Measurements from ENCODE around the gene ADH4. TPM values are rescaled to one million over a fixed set of nuclear protein-coding genes. Genes with fewer than 3 reads are reported as not detected.
"Not testable (repeated sequence)": the region's sequence is repeated elsewhere in the genome, so short reads cannot be mapped to it uniquely, and the experiment has no call there.

Gene ADH4
- total and polyA plus RNA-seq, 3 donors from 2014 or later = 0.86 TPM; not detected in 2

DNA sequence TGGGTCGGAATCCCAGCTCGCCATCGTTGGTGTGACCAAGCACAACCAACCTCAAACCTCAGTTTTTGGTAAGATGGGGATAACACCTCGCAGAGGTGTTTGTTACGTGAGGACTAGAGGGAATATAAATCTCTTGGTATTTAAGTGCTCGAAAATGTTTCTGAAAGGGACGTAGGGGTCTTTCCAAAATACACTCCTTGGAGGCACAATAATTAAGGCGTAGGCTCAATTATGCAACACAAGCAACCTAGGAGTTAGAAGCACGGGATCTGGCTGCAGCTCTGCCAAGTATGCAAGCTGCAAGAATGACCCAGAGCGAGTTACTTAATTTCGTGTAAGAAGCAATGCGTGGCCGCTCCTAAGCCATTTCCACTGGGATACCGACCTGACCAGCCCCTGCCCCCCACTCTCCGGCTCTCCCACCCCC is 56.1 kb downstream of the ADH4 start:
- intact Hi-C loops (cut with DNase I; ENCODE audit: low total_unique reads) = no loop called here
- Histone ChIP-seq H3K9me3 (no peaks in the 10 kb centered on the region), H3K4me1 (peaks cover 12% of the 10 kb centered on the region), H3K27ac (peak overlapping the region; percentile 92 to 93), H3K36me3 (ENCODE audit: low read depth, missing control alignments) (no peaks in the 10 kb centered on the region), H3K4me3 (peak overlapping the region; percentile 76 to 93), H3K27me3 (no peaks in the 10 kb centered on the region)
- 1 to 3% methylated on average over 15 of the region's 15 CpGs for WGBS, 2 donors
- TF ChIP-seq POLR2A (IDR thresholded peaks at IDR 0.05) = no peak
- no peak for TF ChIP-seq CTCF (IDR thresholded peaks at IDR 0.05)
- DNase-seq = peak; percentile 87

DNA sequence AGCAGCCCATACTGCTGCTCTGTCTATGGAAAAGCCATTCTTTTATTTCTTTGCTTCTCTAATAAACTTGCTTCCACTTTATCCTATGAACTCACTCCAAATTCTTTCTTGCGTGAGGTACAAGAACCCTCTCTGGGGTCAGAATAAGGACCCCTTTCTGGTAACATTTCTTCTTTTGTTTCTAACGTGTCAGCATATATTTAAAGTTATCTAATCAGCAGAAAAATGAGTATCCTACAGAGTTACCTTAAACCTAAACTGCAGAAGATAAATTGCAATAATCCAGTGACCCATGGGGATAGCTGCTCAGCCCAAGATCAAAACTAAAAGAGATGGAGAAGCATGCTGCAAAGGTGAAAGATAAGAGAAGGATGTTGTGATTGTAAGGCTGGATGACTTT is 59.5 kb downstream of the ADH4 start:
- Histone ChIP-seq H3K36me3 (ENCODE audit: low read depth, missing control alignments) (no peaks in the 10 kb centered on the region), H3K4me1 (peaks cover 23% of the 10 kb centered on the region), H3K9me3 (no peaks in the 10 kb centered on the region), H3K4me3 (no peak overlapping the region), H3K27me3 (no peaks in the 10 kb centered on the region), H3K27ac (no peak overlapping the region)
- 68 to 75% methylated on average over 2 of the region's 2 CpGs for WGBS, 2 donors
- DNase-seq = no peak
- intact Hi-C loops (cut with DNase I; ENCODE audit: low total_unique reads) = no loop called here
- TF ChIP-seq CTCF (IDR thresholded peaks at IDR 0.05) = no peak
- TF ChIP-seq POLR2A (IDR thresholded peaks at IDR 0.05) = no peak

DNA sequence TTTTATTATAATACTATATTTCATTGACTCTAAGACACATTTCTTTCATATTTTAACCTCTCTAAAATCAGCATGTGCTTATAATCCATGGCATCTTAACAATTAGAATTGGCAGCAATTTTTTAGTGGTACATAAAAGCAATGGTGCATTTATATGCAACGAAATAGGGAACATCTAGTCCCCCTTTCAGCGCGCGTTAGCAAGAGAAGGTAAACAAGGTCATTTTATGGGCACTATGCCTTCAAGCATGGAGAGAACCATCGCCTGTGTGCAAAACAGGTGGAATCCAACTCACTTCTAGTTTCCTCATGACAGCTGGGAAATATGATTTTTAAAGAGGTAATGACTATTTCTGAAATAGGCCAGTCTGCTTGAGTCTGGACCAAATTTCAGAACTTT is 61.9 kb downstream of the ADH4 start:
- intact Hi-C loops (cut with DNase I; ENCODE audit: low total_unique reads) = no loop called here
- no peaks in the 10 kb centered on the region for H3K9me3 ChIP-seq
- no peak for DNase-seq
- TF ChIP-seq POLR2A (IDR thresholded peaks at IDR 0.05) = no peak
- peak overlapping the region in 1 of 2 donors; percentile 22 for H3K27ac ChIP-seq
- no peak overlapping the region for H3K4me3 ChIP-seq
- H3K36me3 ChIP-seq (ENCODE audit: low read depth, missing control alignments) = no peaks in the 10 kb centered on the region
- H3K4me1 ChIP-seq = peaks cover 19% of the 10 kb centered on the region
- 58 to 66% methylated on average over 5 of the region's 5 CpGs for WGBS, 2 donors
- no peaks in the 10 kb centered on the region for H3K27me3 ChIP-seq

DNA sequence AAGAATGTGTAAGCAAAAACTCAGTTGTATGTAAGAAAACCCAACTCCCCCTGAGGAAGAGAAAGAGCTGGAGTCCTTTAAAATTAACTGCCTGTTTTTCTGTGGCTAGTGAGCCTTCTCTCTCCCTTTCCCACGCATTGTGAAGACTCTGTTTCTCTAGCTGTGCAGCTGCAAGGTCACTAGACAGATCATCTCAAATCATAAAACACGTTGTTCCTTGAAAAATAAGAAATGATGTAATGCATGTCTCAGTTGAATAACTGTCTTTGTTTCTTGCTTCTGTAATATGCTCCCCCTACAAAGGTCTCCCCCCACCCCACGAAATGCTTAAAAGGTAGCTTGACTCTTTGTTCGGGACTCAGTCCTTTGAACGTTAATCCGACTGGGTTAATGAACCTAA is 63.2 kb downstream of the ADH4 start:
- Histone ChIP-seq H3K4me1 (peaks cover 19% of the 10 kb centered on the region), H3K27ac (peak overlapping the region; percentile 31 to 60)
- H3K36me3 ChIP-seq (ENCODE audit: low read depth, missing control alignments); H3K4me3 ChIP-seq; H3K9me3 ChIP-seq; H3K27me3 ChIP-seq; intact Hi-C loops (cut with DNase I; ENCODE audit: low total_unique reads): not testable (repeated sequence)
- DNase-seq = peak; percentile 51
- 29 to 38% methylated on average over 6 of the region's 6 CpGs for WGBS, 2 donors

DNA sequence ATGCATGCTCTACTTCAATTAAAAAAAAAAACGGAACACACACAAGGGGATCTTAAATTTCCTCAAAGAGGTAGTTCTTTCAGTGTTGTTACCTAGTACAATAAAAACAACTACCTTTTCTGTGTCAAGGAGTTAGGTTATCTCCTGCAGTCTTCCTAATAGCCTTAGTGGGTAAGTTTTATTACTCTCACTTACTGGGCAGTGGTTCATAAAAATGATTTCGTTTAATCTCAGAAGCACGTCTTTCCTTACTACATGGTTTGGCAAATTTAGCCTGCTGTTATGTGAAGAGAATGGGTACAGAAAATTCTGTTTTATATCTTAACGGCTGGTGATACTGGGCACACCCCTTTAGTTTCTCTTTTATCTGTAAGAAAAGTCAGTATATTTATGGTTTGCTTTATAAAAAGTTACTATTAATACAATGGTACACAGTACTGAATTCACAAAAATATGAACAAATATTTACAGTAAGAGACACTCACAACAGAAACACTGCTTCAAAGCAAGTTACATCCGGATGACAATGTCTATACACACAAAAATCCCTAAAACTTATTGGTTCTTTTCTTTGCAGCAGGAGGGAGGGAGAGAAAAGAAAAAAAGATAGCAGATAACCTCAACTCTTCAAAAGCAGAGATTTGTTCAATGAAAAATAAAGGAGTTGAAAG is 64.3 kb downstream of the ADH4 start:
- Histone ChIP-seq H3K4me3 (no peak overlapping the region), H3K27ac (peak overlapping the region; percentile 60 to 71), H3K9me3 (no peaks in the 10 kb centered on the region), H3K4me1 (peaks cover 19% of the 10 kb centered on the region), H3K36me3 (ENCODE audit: low read depth, missing control alignments) (no peaks in the 10 kb centered on the region), H3K27me3 (no peaks in the 10 kb centered on the region)
- no peak for DNase-seq
- intact Hi-C loops (cut with DNase I; ENCODE audit: low total_unique reads) = no loop called here
- TF ChIP-seq CTCF (IDR thresholded peaks at IDR 0.05) = no peak
- 66 to 72% methylated on average over 5 of the region's 5 CpGs for WGBS, 2 donors

All from testis (tissue), 3 donors.